HG03442 (cell line): ENCODE data around the gene COPG1.

Experiments
- ATAC-seq: cut with Tn5 transposase; IDR thresholded peaks from one replicate; pipeline ENCODE4 v1.9.1; 2021; ENCODE audit warnings: mild to moderate bottlenecking, moderate library complexity; ENCODE audit not compliant: unreplicated experiment

COPG1 gene

GRCh38 chr3:129277829-129278271, 28.4 kb downstream of the COPG1 start:
- no peak for ATAC-seq

DNA sequence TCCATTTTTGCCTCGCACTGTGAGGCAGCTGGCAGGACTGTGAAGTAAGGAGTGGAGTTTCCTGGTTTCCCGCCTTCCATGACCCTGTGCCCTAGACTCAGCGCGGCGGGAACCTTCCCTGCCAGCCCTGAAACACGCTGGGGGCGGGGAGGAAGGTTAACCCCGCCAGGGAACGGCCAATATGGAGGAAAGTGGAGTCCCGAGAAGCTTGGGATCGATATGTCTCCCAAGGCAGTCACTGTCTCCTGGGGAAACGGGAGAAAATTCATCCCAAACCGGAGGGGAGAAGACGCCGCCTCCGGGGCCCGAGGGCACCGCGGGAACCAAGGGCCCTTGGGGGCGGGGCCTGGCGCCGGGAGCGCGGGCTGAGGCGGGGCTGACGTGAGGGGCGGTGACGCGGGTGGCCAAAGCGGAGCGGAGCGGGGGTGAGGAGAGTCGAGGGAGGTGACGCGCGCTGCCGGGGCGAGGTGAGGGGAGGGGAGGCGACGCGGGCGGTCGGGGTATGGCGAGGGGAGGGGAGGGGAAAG, 29.1 kb downstream of the COPG1 start, which contains the start of gene HMCES:
HMCES (plus strand) TSS at position 432 of the 527 bp plus-strand sequence. CDS start 863 bp downstream, outside the sequence.
- ATAC-seq, result peak; percentile 47

- no peak for ATAC-seq
These were observed 29.8 kb downstream of the COPG1 start for GRCh38 chr3:129278966-129279906.

DNA sequence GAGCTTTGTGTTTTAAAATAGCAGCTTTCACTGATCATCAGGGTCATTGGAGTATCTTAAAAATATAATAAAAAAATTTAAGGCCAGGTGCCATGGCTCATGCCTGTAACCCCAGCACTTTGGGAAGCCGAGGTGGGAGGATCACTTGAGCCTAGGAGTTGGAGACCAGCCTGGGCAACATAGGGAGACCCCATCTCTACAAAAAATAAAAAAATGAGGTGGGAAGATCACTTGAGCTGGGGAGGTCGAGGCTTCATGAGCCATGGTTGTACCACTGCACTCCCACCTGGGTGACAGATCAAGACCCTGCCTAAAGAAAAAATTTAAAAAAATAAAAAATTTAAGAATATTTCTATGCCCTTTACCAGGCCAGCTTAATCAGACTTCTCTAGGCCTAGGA, 30.8 kb downstream of the COPG1 start:
- ATAC-seq, result no peak

DNA sequence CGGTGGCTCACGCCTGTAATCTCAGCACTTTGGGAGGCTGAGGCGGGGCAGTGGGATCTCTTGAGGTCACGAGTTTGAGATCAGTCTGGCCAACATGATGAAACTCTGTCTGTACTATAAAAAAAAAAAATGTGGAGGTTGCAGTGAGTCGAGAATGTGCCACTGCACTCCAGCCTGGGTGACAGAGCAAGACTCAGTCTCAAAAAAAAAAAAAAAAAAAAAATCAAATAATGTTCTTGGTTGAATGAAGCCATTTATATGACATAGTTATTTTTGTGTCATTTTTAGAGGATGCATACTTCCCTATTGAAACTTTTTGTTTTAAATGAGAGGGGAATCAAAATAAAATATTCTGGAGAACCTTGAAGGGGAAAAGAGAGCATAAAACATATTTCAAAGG, 32.3 kb downstream of the COPG1 start:
- no peak for ATAC-seq

DNA sequence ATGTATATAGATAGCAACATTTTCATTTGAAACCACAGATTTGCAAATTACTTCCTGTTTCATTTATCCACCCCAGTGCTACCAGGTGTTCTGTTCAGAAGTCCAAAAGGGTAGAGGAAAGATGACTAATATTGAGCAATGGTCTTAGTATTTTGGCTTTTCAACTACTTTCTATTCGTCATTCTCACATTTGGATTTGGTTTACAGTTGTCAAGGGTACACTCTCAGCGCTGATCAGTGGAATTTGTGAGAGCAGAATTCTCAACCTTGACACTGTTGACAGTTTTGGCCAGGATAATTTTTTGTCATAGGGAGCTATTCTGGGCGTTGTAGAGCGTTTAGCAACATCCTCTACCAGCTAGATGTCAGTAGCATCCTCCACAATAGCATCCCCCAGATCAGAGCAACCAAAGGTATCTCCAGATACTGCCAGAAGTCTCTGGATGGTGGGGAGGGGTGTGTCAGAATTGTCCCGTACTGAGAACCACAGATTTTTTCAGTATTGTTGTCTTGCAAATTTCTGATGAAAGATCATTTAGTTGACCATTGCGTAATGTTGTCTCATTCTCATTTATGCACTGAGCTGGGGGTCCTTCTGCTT, 33.4 kb downstream of the COPG1 start:
- peak; percentile 66 for ATAC-seq

DNA sequence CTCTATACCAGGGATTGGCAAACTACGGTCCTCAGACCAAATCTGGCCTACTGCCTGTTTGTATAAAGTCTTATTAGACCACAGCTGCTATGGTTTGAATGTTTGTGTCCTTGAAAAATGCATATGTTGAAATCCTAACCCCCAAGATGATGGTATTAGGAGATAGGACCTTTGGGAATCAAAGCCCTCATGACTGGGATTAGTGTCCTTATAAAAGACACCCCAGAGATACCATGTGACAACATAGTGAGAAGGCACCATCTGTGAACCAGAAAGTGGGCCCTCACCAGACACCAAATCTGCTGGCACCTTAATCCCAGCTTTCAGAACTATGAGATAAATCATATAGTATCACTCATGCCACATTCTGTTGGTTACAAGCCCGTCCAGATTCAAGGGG, 36.7 kb downstream of the COPG1 start:
- ATAC-seq, result no peak

GRCh38 chr3:129288446-129288845, 39.0 kb downstream of the COPG1 start:
- no peak for ATAC-seq

- no peak for ATAC-seq
These were observed 40.0 kb downstream of the COPG1 start for GRCh38 chr3:129289201-129289921.

GRCh38 chr3:129291236-129291886, 42.0 kb downstream of the COPG1 start:
- ATAC-seq, result no peak

DNA sequence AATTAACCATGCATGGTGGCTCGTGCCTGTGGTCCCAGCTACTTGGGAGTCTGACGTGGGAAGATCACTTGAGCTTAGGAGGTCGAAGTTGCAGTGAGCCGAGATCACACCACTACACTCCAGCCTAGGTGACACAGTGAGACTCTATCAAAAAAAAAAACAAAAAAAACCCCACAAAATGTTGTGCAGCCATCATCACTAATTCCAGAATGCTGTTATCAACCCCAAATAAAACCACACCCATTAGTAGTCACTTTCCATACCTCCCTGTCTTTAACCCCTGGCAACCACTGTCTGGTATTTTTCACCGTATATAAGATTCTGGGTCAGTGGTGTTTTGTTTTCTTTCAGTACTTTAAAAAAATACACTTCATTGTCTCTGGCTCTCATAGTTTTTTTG, 45.9 kb downstream of the COPG1 start:
- ATAC-seq, result no peak

GRCh38 chr3:129304146-129304961, 54.9 kb downstream of the COPG1 start:
- ATAC-seq, result no peak

GRCh38 chr3:129304962-129305222, 55.5 kb downstream of the COPG1 start:
- no peak for ATAC-seq

DNA sequence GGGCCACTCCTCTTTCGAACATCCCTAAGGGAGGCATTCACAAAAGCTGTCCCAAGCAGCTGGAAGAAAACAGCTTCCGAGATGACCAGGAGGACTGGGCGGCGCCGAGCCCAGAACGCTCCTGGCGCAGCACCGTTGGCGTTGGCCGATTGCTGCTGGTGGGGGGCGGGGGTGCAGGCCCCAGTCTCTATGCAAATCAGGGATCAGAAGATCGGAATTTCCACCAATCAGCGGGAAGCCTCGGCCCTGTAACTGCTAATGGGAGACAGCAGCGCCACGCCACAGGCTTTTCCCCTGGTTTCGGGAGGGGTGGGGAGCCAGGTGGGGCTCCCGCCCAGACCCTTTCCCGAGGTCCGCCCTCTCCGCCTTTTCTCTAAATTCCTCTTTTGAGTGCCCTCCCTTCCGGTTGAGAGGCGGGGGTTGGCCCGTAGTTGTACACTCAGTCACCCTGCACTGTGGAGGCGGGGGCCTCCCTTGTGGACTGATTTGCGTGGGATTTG, 56.2 kb downstream of the COPG1 start:
- ATAC-seq, result peak; percentile 37

DNA sequence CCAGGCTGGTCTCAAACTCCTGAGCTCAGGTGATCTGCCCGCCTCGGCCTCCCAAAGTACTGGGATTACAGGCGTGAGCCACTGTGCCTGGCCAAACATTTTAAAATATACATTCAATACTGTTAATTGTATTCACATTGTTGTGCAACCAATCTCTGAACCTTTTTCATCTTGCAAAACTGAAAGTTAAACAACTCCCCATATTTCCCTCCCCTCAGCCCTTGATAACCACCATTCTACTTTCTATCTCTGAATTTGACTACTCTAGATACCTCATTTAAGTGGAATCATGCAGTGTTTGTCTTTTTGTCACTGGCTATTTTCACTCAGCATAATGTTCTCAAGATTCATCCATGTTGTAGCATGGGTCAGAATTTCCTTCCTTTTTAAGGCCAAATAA, 59.2 kb downstream of the COPG1 start:
- no peak for ATAC-seq

DNA sequence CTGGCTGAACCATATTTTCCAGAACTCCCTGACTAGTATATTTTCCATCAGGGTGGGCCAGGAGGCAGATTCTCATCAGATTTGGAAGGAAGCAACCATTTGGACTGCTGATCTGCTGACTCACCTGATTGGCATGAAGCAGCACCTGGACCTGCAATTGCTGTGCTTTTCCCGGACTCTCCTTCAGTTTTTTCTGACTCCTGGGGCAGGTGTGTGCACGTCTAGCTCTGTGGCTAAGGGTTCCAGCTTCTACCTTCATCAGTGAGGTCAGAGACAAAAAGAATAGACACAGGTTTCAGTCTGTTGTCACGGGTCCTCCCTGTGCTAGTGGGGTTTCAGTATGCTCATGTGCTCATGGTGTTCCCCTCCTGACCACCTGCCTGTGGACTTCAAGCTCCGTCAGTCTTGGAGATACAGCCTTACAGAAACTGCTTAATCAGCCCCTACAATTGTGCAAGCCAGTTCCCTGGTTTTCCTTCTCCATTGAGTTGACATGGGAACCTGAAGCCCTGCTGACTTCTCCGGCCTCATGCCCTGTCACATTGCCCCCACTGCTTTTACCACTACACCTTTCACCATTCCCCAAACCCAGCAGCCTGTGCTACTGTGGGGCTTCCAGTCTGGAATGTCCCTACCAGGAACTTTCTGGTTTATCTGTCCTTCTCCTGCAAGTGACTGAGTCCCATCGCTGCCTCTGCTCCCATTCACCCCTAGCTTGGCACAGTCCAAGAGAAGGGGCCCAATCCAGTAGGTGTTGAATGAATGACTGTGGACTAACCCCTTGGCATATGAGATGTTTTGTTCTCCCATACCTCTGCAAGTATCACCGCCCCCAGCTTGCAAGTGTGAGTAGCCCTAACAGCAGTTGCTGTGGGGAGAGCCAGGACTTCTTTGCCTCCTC, 61.0 kb downstream of the COPG1 start:
- peak; percentile 39 for ATAC-seq

DNA sequence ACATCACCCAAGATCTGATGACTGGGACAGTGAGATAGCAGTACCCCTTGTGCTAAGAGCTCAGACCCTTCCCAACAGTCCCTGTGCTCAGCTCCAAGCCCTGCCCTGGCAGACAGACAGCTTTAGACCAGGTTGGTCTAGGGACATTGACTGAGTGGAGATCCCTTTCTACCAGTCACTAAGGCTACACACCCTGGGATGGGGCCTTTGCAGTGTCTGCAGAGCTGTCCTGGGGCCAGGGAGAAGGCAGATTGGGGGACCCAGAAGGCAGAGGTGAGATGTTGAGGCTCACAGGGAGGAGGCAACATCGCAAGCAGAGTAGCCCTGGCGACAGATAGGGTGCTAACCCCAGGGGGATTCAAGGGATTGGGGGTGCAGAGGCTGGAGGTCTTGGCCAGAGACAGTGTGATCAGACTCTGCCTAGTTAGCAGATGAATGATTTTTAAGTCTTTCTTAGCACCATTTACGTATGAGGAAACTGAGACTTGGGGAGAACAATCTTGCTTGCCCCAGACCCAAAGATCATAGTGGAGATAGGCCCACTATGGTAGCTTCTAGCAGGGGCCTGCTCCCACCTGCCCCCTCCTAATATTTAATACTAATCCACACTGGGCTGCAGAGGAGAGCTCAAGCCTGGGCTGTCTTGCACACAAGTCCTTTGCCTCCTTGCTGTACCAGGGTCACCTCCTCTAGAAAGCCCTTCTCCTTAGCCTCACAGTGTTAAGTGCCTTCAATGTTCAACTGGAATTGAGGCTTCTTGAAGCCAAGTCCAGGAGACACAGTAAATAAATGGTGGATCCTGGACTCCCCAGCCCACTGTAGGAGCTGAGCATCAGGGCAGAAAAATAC, 61.9 kb downstream of the COPG1 start:
- ATAC-seq, result no peak

DNA sequence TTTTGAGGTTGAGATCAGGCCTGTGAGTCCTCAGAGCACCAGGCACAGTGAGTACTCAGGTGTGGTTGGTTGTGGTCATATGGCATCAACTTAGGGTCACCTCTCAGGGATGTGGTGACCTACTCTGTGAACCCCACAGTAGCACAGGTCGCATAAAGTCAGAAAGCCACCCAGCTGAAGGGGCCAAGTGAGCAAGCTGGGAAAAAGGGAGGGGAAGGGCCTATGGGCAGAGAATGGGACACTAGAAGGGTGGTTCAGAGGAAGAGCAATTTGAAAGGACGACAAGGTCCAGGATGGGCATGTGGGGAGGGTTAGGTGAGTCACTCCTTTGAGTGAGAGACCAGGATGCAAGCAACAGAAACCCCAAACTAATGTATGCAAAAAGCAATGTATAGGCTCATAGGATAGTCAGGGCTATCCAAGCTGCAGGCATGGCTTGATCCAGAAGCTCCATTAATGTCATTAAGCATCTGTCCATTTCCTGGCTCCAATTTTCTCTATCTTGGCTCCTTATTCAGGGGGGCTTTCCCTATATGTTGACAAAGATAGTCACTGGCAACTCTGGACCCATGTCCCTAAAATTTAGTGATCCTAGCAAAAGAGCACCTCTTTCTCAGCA, 62.7 kb downstream of the COPG1 start:
- ATAC-seq, result no peak
